Activated CD4-positive, alpha-beta T cell treated with anti-CD3 and anti-CD28 coated beads, Interleukin-2, amount 50 U/mL, for 48 hours (primary cell): ENCODE results near the gene SIRT7.
A peak's percentile ranks its signal among the peaks of the same experiment; 100 is the strongest.

ENCODE experiments used
- DNase-seq, 2 experiments: peaks; one replicate each; pipeline ENCODE4 v3.0.0-alpha.2; 2020

SIRT7 gene

GRCh38 chr17:81904600-81905423, 13.2 kb downstream of the SIRT7 start:
- no peak for DNase-seq

- no peak for DNase-seq
Observed at GRCh38 chr17:81903896-81904599, 13.9 kb downstream of the SIRT7 start.

- no peak for DNase-seq
Observed at GRCh38 chr17:81903415-81903831, 14.6 kb downstream of the SIRT7 start.

GRCh38 chr17:81902653-81903414, 15.1 kb downstream of the SIRT7 start:
- DNase-seq: no peak

GRCh38 chr17:81902023-81902652, 15.8 kb downstream of the SIRT7 start, which contains the start of gene NPB:
Gene NPB, plus strand, starts transcription at chr17:81902238. Its CDS starts 40 bp downstream, at chr17:81902278.
- no peak for DNase-seq

- DNase-seq: no peak
Observed at GRCh38 chr17:81901167-81902022, 16.6 kb downstream of the SIRT7 start.

GRCh38 chr17:81900181-81900820, 17.7 kb downstream of the SIRT7 start:
- DNase-seq: no peak

GRCh38 chr17:81899514-81900166, 18.3 kb downstream of the SIRT7 start:
- DNase-seq: no peak

- DNase-seq: no peak
Observed at GRCh38 chr17:81898885-81899284, 19.1 kb downstream of the SIRT7 start.

GRCh38 chr17:81898029-81898866, 19.7 kb downstream of the SIRT7 start:
- DNase-seq: no peak

- no peak for DNase-seq
Observed at GRCh38 chr17:81895400-81895799, 22.6 kb downstream of the SIRT7 start.

- DNase-seq: no peak
Observed at GRCh38 chr17:81891303-81891552, 26.7 kb downstream of the SIRT7 start.

- DNase-seq: peak; percentile 21 to 37
Observed at GRCh38 chr17:81890447-81891302, 27.3 kb downstream of the SIRT7 start.

- DNase-seq: no peak
Observed at GRCh38 chr17:81889602-81890001, 28.4 kb downstream of the SIRT7 start.

- DNase-seq: no peak
Observed at GRCh38 chr17:81888988-81889595, 28.9 kb downstream of the SIRT7 start.

- no peak for DNase-seq
Observed at GRCh38 chr17:81888105-81888987, 29.6 kb downstream of the SIRT7 start.

GRCh38 chr17:81885869-81886548, 32.0 kb downstream of the SIRT7 start:
- DNase-seq: no peak
